CD14-positive monocyte (primary cell): ENCODE measurements around the gene CHAF1A. TPM values are rescaled to one million over a fixed set of nuclear protein-coding genes. Genes with fewer than 3 reads are reported as not detected.

ENCODE experiments used
- DNase-seq, 3 donors: peaks; one replicate each; pipeline ENCODE4 v3.0.0-alpha.2; 2011 to 2022
- H2AFZ ChIP-seq: 2 replicates; pipeline ENCODE4 v1.6.0; 2012; ENCODE audit warnings: mild to moderate bottlenecking, low read depth, low read length, inconsistent platforms; ENCODE audit not compliant: insufficient read depth, poor library complexity, severe bottlenecking
- H3K27ac ChIP-seq, 2 donors: 1 replicate in 1 of 2; 2 replicates in 1 of 2; pipeline ENCODE4 v1.5.1; 2012 to 2013; ENCODE audit warnings: low read length in 2 of 2, control low read depth in 1 of 2, inconsistent platforms in 1 of 2, low read depth in 1 of 2, mild to moderate bottlenecking in 1 of 2
- H3K27me3 ChIP-seq, 2 donors: one replicate each; pipeline versions ENCODE4 v1.6.0 to v1.6.1; 2011 to 2013; ENCODE audit warnings: low read length in 2 of 2; ENCODE audit not compliant: control insufficient read depth in 2 of 2, insufficient read depth in 2 of 2
- H3K36me3 ChIP-seq, 2 donors: replicated peaks in 1 of 2; 1 replicate in 1 of 2; 2 replicates in 1 of 2; pipeline versions ENCODE4 v1.5.1 to v1.6.1; 2012 to 2013; ENCODE audit warnings: low read length in 2 of 2, control low read depth in 1 of 2, inconsistent platforms in 1 of 2, mild to moderate bottlenecking in 1 of 2; ENCODE audit not compliant: insufficient read depth in 2 of 2, control insufficient read depth in 1 of 2
- H3K4me1 ChIP-seq, 2 donors: 1 replicate in 1 of 2; 2 replicates in 1 of 2; pipeline versions ENCODE4 v1.5.1 to v1.6.1; 2012 to 2013; ENCODE audit warnings: low read length in 2 of 2, control low read depth in 1 of 2, inconsistent platforms in 1 of 2, mild to moderate bottlenecking in 1 of 2, moderate library complexity in 1 of 2; ENCODE audit not compliant: insufficient read depth in 2 of 2, control insufficient read depth in 1 of 2
- H3K4me2 ChIP-seq: replicated peaks from 2 replicates; pipeline ENCODE3; 2012; ENCODE audit warnings: low read length, moderate library complexity, mild to moderate bottlenecking; ENCODE audit not compliant: poor library complexity, severe bottlenecking; ENCODE audit errors: extremely low read depth
- H3K4me3 ChIP-seq, 3 experiments: fragments of 200-600 bp in 1 of 3; sonication (generic) in 1 of 3; replicated peaks in 1 of 3; 1 replicate in 2 of 3; 2 replicates in 1 of 3; pipeline ENCODE4 v1.5.1; 2011 to 2013; ENCODE audit warnings: low read length in 3 of 3, mild to moderate bottlenecking in 3 of 3, control low read depth in 2 of 3, low read depth in 2 of 3, inconsistent platforms in 1 of 3, moderate library complexity in 1 of 3
- H3K79me2 ChIP-seq: 2 replicates; pipeline ENCODE4 v1.6.0; 2012; ENCODE audit warnings: mild to moderate bottlenecking, control low read depth, inconsistent platforms, low read length, moderate library complexity; ENCODE audit not compliant: insufficient read depth
- H3K9ac ChIP-seq: 2 replicates; pipeline ENCODE4 v1.6.0; 2017; ENCODE audit warnings: low read length, mild to moderate bottlenecking; ENCODE audit not compliant: insufficient read depth, poor library complexity, severe bottlenecking
- H3K9me3 ChIP-seq, 2 donors: replicated peaks in 1 of 2; 1 replicate in 1 of 2; 2 replicates in 1 of 2; pipeline versions ENCODE4 v1.5.1 to v1.6.1; 2012 to 2013; ENCODE audit warnings: low read length in 2 of 2, control low read depth in 1 of 2; ENCODE audit not compliant: control insufficient read depth in 1 of 2, insufficient read depth in 1 of 2
- H4K20me1 ChIP-seq: 2 replicates; pipeline ENCODE4 v1.6.0; 2012; ENCODE audit warnings: mild to moderate bottlenecking, low read length, control low read depth, moderate library complexity; ENCODE audit not compliant: insufficient read depth
- H3K27ac Mint-ChIP-seq, 7 donors: one replicate each; pipeline ENCODE4 v1.8.0; 2020; ENCODE audit warnings: mild to moderate bottlenecking in 7 of 7, mixed read lengths in 7 of 7, moderate library complexity in 6 of 7, inconsistent platforms in 2 of 7
- H3K27me3 Mint-ChIP-seq, 3 donors: one replicate each; pipeline ENCODE4 v1.8.0; 2021 to 2022; ENCODE audit warnings: low read depth in 3 of 3, mild to moderate bottlenecking in 3 of 3, mixed read lengths in 3 of 3, moderate library complexity in 3 of 3, inconsistent platforms in 1 of 3
- H3K36me3 Mint-ChIP-seq, 2 donors: one replicate each; pipeline ENCODE4 v1.8.0; 2020; ENCODE audit warnings: mixed read lengths in 2 of 2, inconsistent platforms in 1 of 2, mild to moderate bottlenecking in 1 of 2
- H3K4me1 Mint-ChIP-seq: one replicate; pipeline ENCODE4 v1.8.0; 2020; ENCODE audit warnings: mild to moderate bottlenecking, mixed read lengths
- H3K4me3 Mint-ChIP-seq, 2 donors: one replicate each; pipeline ENCODE4 v1.8.0; 2020; ENCODE audit warnings: mild to moderate bottlenecking in 2 of 2, mixed read lengths in 2 of 2, moderate library complexity in 1 of 2
- H3K9me3 Mint-ChIP-seq, 7 donors: one replicate each; pipeline ENCODE4 v1.8.0; 2020 to 2022; ENCODE audit warnings: mixed read lengths in 7 of 7, mild to moderate bottlenecking in 6 of 7, moderate library complexity in 6 of 7, inconsistent platforms in 2 of 7
- CTCF ChIP-seq: fragments of 200-600 bp; IDR thresholded peaks from one replicate; pipeline ENCODE4 v1.8.0; 2022; ENCODE audit warnings: antibody characterized with exemption, mild to moderate bottlenecking
- WGBS: methylation state at CpG from one replicate; pipeline ENCODE4 v1.1.5; 2013; ENCODE audit warnings: missing lambda C conversion rate; ENCODE audit not compliant: insufficient coverage; 5-methylcytosine and 5-hydroxymethylcytosine counted together
- intact Hi-C, 2 donors: fragments of 100-400 bp; cut with micrococcal nuclease; formaldehyde crosslinking; loops; one replicate each; pipeline versions ENCODE4 v1.15.0 to v1.15.1; 2023
- polyA minus RNA-seq: library from RNA; depleted of rRNA, polyadenylated mRNA; stranded (reverse); fragments of >200 nt; gene quantifications from 2 replicates; pipeline ENCODE4 v1.2.3, GENCODE V29; 2012
- polyA plus RNA-seq, 3 donors: library from polyadenylated mRNA; depleted of rRNA in 1 of 3; unstranded in 2 of 3; stranded (reverse) in 1 of 3; fragments of 300-500 nt in 2 of 3; fragments of >200 nt in 1 of 3; fragmentation: Illumina TruSeq in 2 of 3; gene quantifications; 1 replicate in 2 of 3; 2 replicates in 1 of 3; pipeline ENCODE4 v1.2.3, GENCODE V29; 2012 to 2021
- total RNA-seq, 12 experiments: library from RNA in 1 of 12; stranded (reverse) in 1 of 12; fragments of 120-200 nt in 1 of 12; gene quantifications; one replicate each; pipeline ENCODE4 v1.2.4 and lab custom pipeline; 2013 to 2026; ENCODE audit warnings: mixed read lengths in 6 of 12, inconsistent platforms in 1 of 12

Gene CHAF1A
- total RNA-seq (2013) = 15.7 TPM
- polyA plus RNA-seq (10 to 100 TPM in 1 of 3 donors, 1 to 10 TPM in 2; 4.4 to 26.4 (median 5.4) TPM), polyA minus RNA-seq (33.4 and 50.2 TPM in 2 replicates), total RNA-seq (lab: John Stamatoyannopoulos, UW) (1.4 to 11.8 (median 8.4) reads per million in 11 experiments)

DNA sequence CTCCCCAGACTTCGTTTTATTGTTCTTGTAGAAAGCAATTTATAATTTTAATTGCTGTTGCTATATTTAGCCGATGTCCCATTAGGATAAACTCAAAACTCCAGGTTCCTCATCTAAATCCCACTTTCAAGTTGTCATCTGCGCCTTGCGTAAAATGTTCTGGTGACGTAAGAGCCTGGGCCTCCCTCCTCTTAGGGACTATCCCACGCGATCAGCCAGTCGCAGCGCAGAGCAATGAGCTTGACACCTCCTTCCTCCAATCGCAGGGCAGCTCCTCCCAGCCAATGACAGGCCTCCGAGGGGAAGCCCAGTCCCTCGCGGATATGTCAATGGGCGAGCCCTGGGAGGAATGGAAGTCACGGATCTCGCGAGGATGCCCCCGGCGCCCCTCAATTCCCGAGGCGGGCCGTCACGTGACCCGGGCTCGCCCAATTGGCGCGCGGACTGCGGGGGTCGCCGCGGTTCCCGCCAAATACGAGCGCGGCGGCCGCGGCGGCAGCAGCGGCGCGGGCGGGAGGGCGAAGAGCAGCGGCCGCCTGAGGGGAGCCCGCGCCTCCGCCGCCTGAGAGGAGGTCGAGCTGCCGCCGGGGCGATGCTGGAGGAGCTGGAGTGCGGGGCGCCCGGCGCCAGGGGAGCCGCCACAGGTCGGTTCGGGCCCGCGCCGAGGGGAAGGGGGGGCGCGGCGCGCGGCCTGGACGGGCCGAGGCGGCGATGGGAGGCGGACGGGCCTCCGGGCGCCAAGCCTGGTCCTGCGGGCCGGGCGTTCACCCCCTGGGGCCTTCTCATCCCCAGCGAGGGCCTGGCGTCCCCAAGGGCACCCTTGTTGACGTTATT is at the start of gene CHAF1A:
Gene CHAF1A, plus strand, starts transcription at position 470 of the 834 bp plus-strand sequence. Its CDS starts 123 bp downstream, at position 593.
- no peak for TF ChIP-seq CTCF
- peaks cover 77% of the 10 kb centered on the region for H3K79me2 ChIP-seq
- H3K36me3 ChIP-seq = peaks cover 2 to 14% of the 10 kb centered on the region in 2 donors
- peaks cover 24% of the 10 kb centered on the region for H4K20me1 ChIP-seq
- under 1% methylated on average over 78 of the region's 84 CpGs for WGBS
- peak within 1 kb of the TSS; percentile 99 for H3K4me2 ChIP-seq
- intact Hi-C loops = loop anchor here (1.0 to 5.0 kb wide), 4 partner anchors 28 to 155 kb away; partner anchors contain the start of genes UBXN6 (in 2 of the 2) and YJU2 (in 1 of the 2)
- peak; percentile 99 to 100 (median 100) for DNase-seq
- no peaks in the 10 kb centered on the region for H3K9me3 ChIP-seq
- H2AFZ ChIP-seq = peak within 1 kb of the TSS; percentile 85
- Mint-ChIP-seq H3K36me3 (peaks cover 4 to 28% of the 10 kb centered on the region in 2 donors), H3K4me3 (peak within 1 kb of the TSS; percentile 79 to 84), H3K27me3 (peaks cover 0 to 3% (median 0%) of the 10 kb centered on the region in 3 donors), H3K9me3 (no peaks in the 10 kb centered on the region), H3K27ac (peak within 1 kb of the TSS; percentile 94 to 98 (median 95)), H3K4me1 (peaks cover 42% of the 10 kb centered on the region)
- H3K27me3 ChIP-seq = no peaks in the 10 kb centered on the region
- peak within 1 kb of the TSS; percentile 93 for H3K9ac ChIP-seq
- peaks cover 37 to 50% of the 10 kb centered on the region in 2 donors for H3K4me1 ChIP-seq
- H3K27ac ChIP-seq = peak within 1 kb of the TSS; percentile 39 to 90
- peak within 1 kb of the TSS; percentile 63 to 89 (median 80) for H3K4me3 ChIP-seq

GRCh38 chr19:4352701-4353121 is 49.7 kb upstream of the CHAF1A start:
- H3K4me3 ChIP-seq = no peak overlapping the region
- peaks cover 8% of the 10 kb centered on the region for H4K20me1 ChIP-seq
- Mint-ChIP-seq H3K27ac (no peak overlapping the region), H3K4me1 (peaks cover 2% of the 10 kb centered on the region), H3K36me3 (peaks cover 26 to 61% of the 10 kb centered on the region in 2 donors), H3K4me3 (no peak overlapping the region), H3K27me3 (peaks cover 0 to 3% (median 0%) of the 10 kb centered on the region in 3 donors), H3K9me3 (no peaks in the 10 kb centered on the region)
- peaks cover 9 to 53% of the 10 kb centered on the region in 2 donors for H3K36me3 ChIP-seq
- no peaks in the 10 kb centered on the region for H3K79me2 ChIP-seq
- WGBS = 68% methylated on average over 8 of the region's 9 CpGs
- DNase-seq = peak; percentile 33 to 58 (median 40)
- H3K9me3 ChIP-seq = no peaks in the 10 kb centered on the region
- no peaks in the 10 kb centered on the region for H3K27me3 ChIP-seq
- H3K27ac ChIP-seq = no peak overlapping the region
- H3K4me1 ChIP-seq = no peaks in the 10 kb centered on the region
- no peak overlapping the region for H3K9ac ChIP-seq
- no peak overlapping the region for H2AFZ ChIP-seq
- intact Hi-C loops = loop anchor here (2.0 to 5.0 kb wide), 3 partner anchors 85 to 105 kb away; partner anchors contain the start of gene YJU2 (in 1 of the 2)
- peak; percentile 95 for TF ChIP-seq CTCF
- H3K4me2 ChIP-seq = no peak overlapping the region
